ENCODE data around the gene PIGR.

The PIGR gene

GRCh38 chr1:206946261-206946660 lies at the start of gene PIGR:
Gene PIGR, minus strand, starts transcription at chr1:206946466. Its CDS starts 5,935 bp downstream, at chr1:206940531.
- no peak for DNase-seq (ENCODE audit: low read depth in 1 of 2, low spot score in 1 of 2)

- DNase-seq (ENCODE audit: low read depth in 1 of 2, low spot score in 1 of 2), result no peak
Observed at GRCh38 chr1:206992790-206993189, 46.5 kb upstream of the PIGR start.

GRCh38 chr1:206987873-206988272 lies 41.6 kb upstream of the PIGR start:
- no peak for DNase-seq (ENCODE audit: low read depth in 1 of 2, low spot score in 1 of 2)

GRCh38 chr1:206986885-206987284 lies 40.6 kb upstream of the PIGR start:
- DNase-seq (ENCODE audit: low read depth in 1 of 2, low spot score in 1 of 2), result no peak

GRCh38 chr1:206986402-206986801 lies 40.1 kb upstream of the PIGR start:
- DNase-seq (ENCODE audit: low read depth in 1 of 2, low spot score in 1 of 2), result no peak

- DNase-seq (ENCODE audit: low read depth in 1 of 2, low spot score in 1 of 2), result no peak
Observed at GRCh38 chr1:206985162-206985749, 39.0 kb upstream of the PIGR start.

- DNase-seq (ENCODE audit: low read depth in 1 of 2, low spot score in 1 of 2), result peak; percentile 11 to 25
Observed at GRCh38 chr1:206982216-206982615, 36.0 kb upstream of the PIGR start.

GRCh38 chr1:206979379-206980043 lies 33.2 kb upstream of the PIGR start:
- DNase-seq (ENCODE audit: low read depth in 1 of 2, low spot score in 1 of 2), result no peak

- DNase-seq (ENCODE audit: low read depth in 1 of 2, low spot score in 1 of 2), result no peak
Observed at GRCh38 chr1:206978259-206978658, 32.0 kb upstream of the PIGR start.

GRCh38 chr1:206975306-206975705 lies 29.0 kb upstream of the PIGR start:
- no peak for DNase-seq (ENCODE audit: low read depth in 1 of 2, low spot score in 1 of 2)

GRCh38 chr1:206974140-206974539 lies 27.9 kb upstream of the PIGR start:
- no peak for DNase-seq (ENCODE audit: low read depth in 1 of 2, low spot score in 1 of 2)

GRCh38 chr1:206972728-206973127 lies 26.5 kb upstream of the PIGR start:
- no peak for DNase-seq (ENCODE audit: low read depth in 1 of 2, low spot score in 1 of 2)

- no peak for DNase-seq (ENCODE audit: low read depth in 1 of 2, low spot score in 1 of 2)
Observed at GRCh38 chr1:206971029-206971655, 24.9 kb upstream of the PIGR start.

- DNase-seq (ENCODE audit: low read depth in 1 of 2, low spot score in 1 of 2), result no peak
Observed at GRCh38 chr1:206970446-206970845, 24.2 kb upstream of the PIGR start, which contains the start of gene FCAMR. Gene FCAMR, minus strand, starts transcription at chr1:206970460. Its CDS starts 335 bp downstream, at chr1:206970125.

- no peak for DNase-seq (ENCODE audit: low read depth in 1 of 2, low spot score in 1 of 2)
Observed at GRCh38 chr1:206969090-206969489, 22.8 kb upstream of the PIGR start.

GRCh38 chr1:206967096-206967849 lies 21.0 kb upstream of the PIGR start:
- no peak for DNase-seq (ENCODE audit: low read depth in 1 of 2, low spot score in 1 of 2)

GRCh38 chr1:206965781-206966180 lies 19.5 kb upstream of the PIGR start:
- DNase-seq (ENCODE audit: low read depth in 1 of 2, low spot score in 1 of 2), result no peak

GRCh38 chr1:206963740-206964139 lies 17.5 kb upstream of the PIGR start:
- no peak for DNase-seq (ENCODE audit: low read depth in 1 of 2, low spot score in 1 of 2)

- no peak for DNase-seq (ENCODE audit: low read depth in 1 of 2, low spot score in 1 of 2)
Observed at GRCh38 chr1:206963119-206963712, 16.9 kb upstream of the PIGR start.

GRCh38 chr1:206962272-206962671 lies 16.0 kb upstream of the PIGR start:
- DNase-seq (ENCODE audit: low read depth in 1 of 2, low spot score in 1 of 2), result no peak

- DNase-seq (ENCODE audit: low read depth in 1 of 2, low spot score in 1 of 2), result no peak
Observed at GRCh38 chr1:206961668-206962067, 15.4 kb upstream of the PIGR start.

Data from stimulated activated CD4-positive, alpha-beta T cell treated with anti-CD3 and anti-CD28 coated beads, Interleukin-15, amount 100 ng/mL, for 1 hour (primary cell).